IMR-90 (cell line): ENCODE measurements around the gene ITGAL. TPM values are rescaled to one million over a fixed set of nuclear protein-coding genes. Genes with fewer than 3 reads are reported as not detected.

Experiments
- ATAC-seq: fragments of 200-7000 bp; cut with Tn5 transposase; 2 replicates; pipeline ENCODE4 v1.9.1; 2020; ENCODE audit warnings: low read depth, mild to moderate bottlenecking, moderate library complexity
- BruUV-seq: library from RNA; stranded (reverse); fragments of 400-500 nt; replicated peaks from 2 replicates; lab custom pipeline; 2021; lab: Mats Ljungman, UMichigan
- CTCF ChIA-PET: fragments of 300-600 bp; formaldehyde crosslinking; extraction: SDS; loops from one replicate; lab custom pipeline; 2021; ENCODE audit warnings: antibody characterized with exemption; lab: Yijun Ruan, JAX
- POLR2A ChIA-PET: fragments of 300-600 bp; sonication (Branson Sonifier 250); formaldehyde crosslinking; loops from one replicate; lab custom pipeline; 2022; ENCODE audit warnings: antibody characterized with exemption; ENCODE audit not compliant: unreplicated experiment; lab: Charles Lee
- DNase-seq: peaks from one replicate; pipeline ENCODE4 v3.0.0; 2013
- H2AFZ ChIP-seq: replicated peaks from 2 replicates; pipeline ENCODE3; 2013; ENCODE audit warnings: low read length, mild to moderate bottlenecking; ENCODE audit not compliant: poor library complexity
- H2AK5ac ChIP-seq: 2 replicates; pipeline ENCODE4 v1.6.1; 2013; ENCODE audit warnings: low read depth, low read length, inconsistent platforms
- H2AK9ac ChIP-seq: replicated peaks from 2 replicates; pipeline ENCODE3; 2013; ENCODE audit warnings: mild to moderate bottlenecking, low read depth, low read length, moderate library complexity; ENCODE audit not compliant: poor library complexity
- H2BK120ac ChIP-seq: 2 replicates; pipeline ENCODE4 v1.6.1; 2013; ENCODE audit warnings: low read depth, low read length, inconsistent platforms
- H2BK15ac ChIP-seq: 3 replicates; pipeline ENCODE4 v1.6.1; 2013; ENCODE audit warnings: low read depth, low read length, inconsistent platforms
- H2BK20ac ChIP-seq: 2 replicates; pipeline ENCODE4 v1.6.1; 2013; ENCODE audit warnings: low read depth, mild to moderate bottlenecking, inconsistent platforms, low read length, moderate library complexity
- H2BK5ac ChIP-seq: 2 replicates; pipeline ENCODE4 v1.6.1; 2013; ENCODE audit warnings: mild to moderate bottlenecking, low read depth, low read length, inconsistent platforms; ENCODE audit not compliant: poor library complexity, severe bottlenecking
- H3K14ac ChIP-seq: replicated peaks from 2 replicates; pipeline ENCODE4 v1.6.1; 2013; ENCODE audit warnings: low read depth, low read length, inconsistent platforms
- H3K18ac ChIP-seq: 2 replicates; pipeline ENCODE4 v1.6.1; 2013; ENCODE audit warnings: low read depth, low read length, control low read depth
- H3K23ac ChIP-seq: 2 replicates; pipeline ENCODE4 v1.6.1; 2013; ENCODE audit warnings: low read depth, low read length, inconsistent platforms
- H3K27ac ChIP-seq: 2 replicates; pipeline ENCODE4 v1.5.1; 2013; ENCODE audit warnings: mild to moderate bottlenecking, control low read depth, low read length; ENCODE audit not compliant: insufficient read depth
- H3K27me3 ChIP-seq: 2 replicates; pipeline ENCODE4 v1.6.1; 2013; ENCODE audit warnings: low read length; ENCODE audit not compliant: control insufficient read depth, insufficient read depth
- H3K36me3 ChIP-seq: 2 replicates; pipeline ENCODE4 v1.6.1; 2013; ENCODE audit warnings: low read length, mixed read lengths; ENCODE audit not compliant: control insufficient read depth, insufficient read depth
- H3K4ac ChIP-seq: 2 replicates; pipeline ENCODE4 v1.6.1; 2013; ENCODE audit warnings: low read depth, low read length, inconsistent platforms
- H3K4me1 ChIP-seq: 2 replicates; pipeline ENCODE4 v1.6.1; 2013; ENCODE audit warnings: low read length, mixed read lengths; ENCODE audit not compliant: control insufficient read depth, insufficient read depth
- H3K4me2 ChIP-seq: 2 replicates; pipeline ENCODE4 v1.6.1; 2013; ENCODE audit warnings: low read depth, mild to moderate bottlenecking, control low read depth, low read length, moderate library complexity
- H3K4me3 ChIP-seq: 2 replicates; pipeline ENCODE4 v1.5.1; 2013; ENCODE audit warnings: low read depth, mild to moderate bottlenecking, control low read depth, low read length, moderate library complexity; ENCODE audit not compliant: insufficient read depth
- H3K56ac ChIP-seq: 2 replicates; pipeline ENCODE4 v1.6.1; 2013; ENCODE audit warnings: low read length, inconsistent platforms; ENCODE audit not compliant: insufficient read depth; ENCODE audit errors: extremely low read depth
- H3K79me1 ChIP-seq, 2 experiments: 2 replicates each; pipeline ENCODE4 v1.6.1; 2013; ENCODE audit warnings: low read length in 2 of 2, inconsistent platforms in 1 of 2, low read depth in 1 of 2
- H3K9ac ChIP-seq: 2 replicates; pipeline ENCODE4 v1.6.1; 2013; ENCODE audit warnings: low read depth, low read length, control low read depth
- H3K9me1 ChIP-seq: 2 replicates; pipeline ENCODE4 v1.6.1; 2013; ENCODE audit warnings: low read length, inconsistent platforms; ENCODE audit not compliant: insufficient read depth
- H3K9me3 ChIP-seq: 2 replicates; pipeline ENCODE4 v1.6.1; 2013; ENCODE audit warnings: low read length; ENCODE audit not compliant: control insufficient read depth, insufficient read depth
- H4K20me1 ChIP-seq: 2 replicates; pipeline ENCODE4 v1.6.1; 2013; ENCODE audit warnings: low read length, inconsistent platforms; ENCODE audit not compliant: insufficient read depth
- H4K5ac ChIP-seq: 2 replicates; pipeline ENCODE4 v1.6.1; 2013; ENCODE audit warnings: mild to moderate bottlenecking, low read depth, low read length, control low read depth
- H4K8ac ChIP-seq, 2 experiments: 2 replicates each; pipeline ENCODE4 v1.6.1; 2013; ENCODE audit warnings: low read depth in 2 of 2, low read length in 2 of 2, control low read depth in 1 of 2, inconsistent platforms in 1 of 2
- H4K91ac ChIP-seq: 2 replicates; pipeline ENCODE4 v1.6.1; 2013; ENCODE audit warnings: low read depth, low read length, inconsistent platforms; ENCODE audit not compliant: insufficient read depth
- CEBPB ChIP-seq: IDR thresholded peaks from 2 replicates; pipeline ENCODE4 v1.6.1; 2012; ENCODE audit warnings: low read depth, low read length, improper control_type of control experiment
- FOS ChIP-seq: fragments of 150-350 bp; IDR thresholded peaks from 2 replicates; pipeline ENCODE4 v1.6.1; 2016; ENCODE audit warnings: low read depth, low read length
- MAFK ChIP-seq: IDR thresholded peaks from 2 replicates; pipeline ENCODE4 v1.6.1; 2012; ENCODE audit warnings: low read depth, low read length, improper control_type of control experiment
- MAZ ChIP-seq: IDR thresholded peaks from 2 replicates; pipeline ENCODE4 v1.6.1; 2012; ENCODE audit warnings: low read depth, mild to moderate bottlenecking, low read length, improper control_type of control experiment, moderate library complexity, borderline replicate concordance
- MXI1 ChIP-seq: IDR thresholded peaks from 2 replicates; pipeline ENCODE4 v1.6.1; 2012; ENCODE audit warnings: low read depth, mild to moderate bottlenecking, low read length, moderate library complexity, borderline replicate concordance
- NFE2L2 ChIP-seq: fragments of 150-350 bp; IDR thresholded peaks from 2 replicates; pipeline ENCODE4 v1.6.1; 2016; ENCODE audit warnings: low read depth, mild to moderate bottlenecking, low read length
- POLR2A ChIP-seq: IDR thresholded peaks from 2 replicates; pipeline ENCODE4 v1.6.1; 2012; ENCODE audit warnings: mild to moderate bottlenecking, low read depth, low read length
- RCOR1 ChIP-seq: IDR thresholded peaks from 2 replicates; pipeline ENCODE4 v1.6.1; 2012; ENCODE audit warnings: mild to moderate bottlenecking, low read length, improper control_type of control experiment; ENCODE audit not compliant: insufficient replicate concordance
- RFX5 ChIP-seq: IDR thresholded peaks from 2 replicates; pipeline ENCODE4 v1.8.0; 2012; ENCODE audit warnings: low read depth, mild to moderate bottlenecking, low read length, moderate library complexity
- WGBS, 2 experiments: methylation state at CpG; one replicate each; pipeline versions ENCODE4 v1.1.5 to v1.1.7; 2013; ENCODE audit warnings: missing lambda C conversion rate in 2 of 2; ENCODE audit not compliant: insufficient read length in 1 of 2; ENCODE audit errors: extremely low coverage in 2 of 2; 5-methylcytosine and 5-hydroxymethylcytosine counted together
- dilution Hi-C: fragments of 300-500 bp; cut with HindIII; formaldehyde crosslinking; loops from one replicate; pipeline ENCODE4 v1.14.3; 2018; ENCODE audit warnings: low sequenced_read_pairs; ENCODE audit not compliant: unreplicated experiment
- in situ Hi-C: fragments of 300-500 bp; cut with MboI; formaldehyde crosslinking; loops from 3 replicates; pipeline ENCODE4 v1.14.3; 2019; ENCODE audit warnings: low sequenced_read_pairs, inconsistent platforms, mixed read lengths
- intact Hi-C: fragments of 100-400 bp; cut with micrococcal nuclease; formaldehyde crosslinking; loops from 2 replicates; pipeline ENCODE4 v1.10.0; 2022
- polyA plus RNA-seq, 3 experiments: library from polyadenylated mRNA; depleted of rRNA; stranded (reverse); fragments of >200 nt; gene quantifications; 2 replicates each; pipeline ENCODE4 v1.2.3, GENCODE V29; 2012; ENCODE audit warnings: low replicate concordance in 1 of 3
- total RNA-seq: library from RNA; depleted of rRNA; stranded (reverse); fragments of >200 nt; gene quantifications from 2 replicates; pipeline ENCODE4 v1.2.3, GENCODE V29; 2012
- TF ChIP-seq, protein P1 (sequence below): fragments of 150-350 bp; IDR thresholded peaks from 2 replicates; pipeline ENCODE4 v1.6.1; 2017; ENCODE audit warnings: mild to moderate bottlenecking, antibody characterized with exemption, low read length, low read depth
- TF ChIP-seq, protein P2 (sequence below): fragments of 150-350 bp; IDR thresholded peaks from 2 replicates; pipeline ENCODE4 v1.6.1; 2016; ENCODE audit warnings: low read depth, mild to moderate bottlenecking, low read length, moderate library complexity, borderline replicate concordance
- TF ChIP-seq, protein P3 (sequence below): conservative IDR thresholded peaks from 2 replicates; pipeline ENCODE4 v1.5.1; 2012; ENCODE audit warnings: mild to moderate bottlenecking, low read depth, low read length, improper control_type of control experiment

Gene ITGAL
- total and polyA plus RNA-seq, 2 of the 4 experiments (the other 2 are of a cell fraction): not detected

GRCh38 chr16:30541502-30542329 lies 69.2 kb downstream of the ITGAL start:
- Histone ChIP-seq H3K14ac (peak overlapping the region; percentile 6; the same call in 1 of the 2 replicates), H3K9ac (no peak overlapping the region), H2BK15ac (no peak overlapping the region), H3K23ac (no peak overlapping the region), H2BK120ac (peak overlapping the region; percentile 2; the same call in 1 of the 2 replicates), H3K4me1 (peaks cover 10% of the 10 kb centered on the region; the same call in 1 of the 2 replicates), H3K4ac (peak overlapping the region; percentile 25; the same call in 1 of the 2 replicates), H2AFZ (peak overlapping the region; percentile 77), H3K56ac (no peak overlapping the region), H3K36me3 (no peaks in the 10 kb centered on the region), H4K5ac (peak overlapping the region; percentile 38), H3K9me1 (0 out of 2 replicates have a peak, but pooled peaks cover 3% of the 10 kb centered on the region), H4K20me1 (no peaks in the 10 kb centered on the region), H3K4me2 (peak overlapping the region; percentile 57; the same call in 1 of the 2 replicates), H4K8ac (peak overlapping the region in 1 of 2 experiments; percentile 61; a peak in 1 of 4 replicates), H4K91ac (no peak overlapping the region; the same call in 1 of the 2 replicates), H3K79me1 (peaks cover 0 to 3% of the 10 kb centered on the region in 2 experiments; a peak in 1 of 4 replicates), H3K18ac (peak overlapping the region; percentile 27; the same call in 1 of the 2 replicates), H2AK9ac (no peak overlapping the region), H3K27me3 (no peaks in the 10 kb centered on the region), H2AK5ac (peak overlapping the region; percentile 36), H3K27ac (peak overlapping the region; percentile 38; the same call in 1 of the 2 replicates), H2BK5ac (peak overlapping the region; percentile 27), H2BK20ac (no peak overlapping the region), H3K4me3 (no peak overlapping the region), H3K9me3 (no peaks in the 10 kb centered on the region)
- ChIA-PET CTCF (no interaction called here), POLR2A (no interaction called here)
- intact Hi-C loops: loop anchor here (1.0 kb wide), 1 partner anchor 27 kb away; no protein-coding TSS in a partner anchor
- ATAC-seq (peak; percentile 98), DNase-seq (peak; percentile 82)
- no TSS peak for BruUV-seq
- WGBS, 2 experiments: 71% methylated on average over 2 of the region's 10 CpGs; no CpG with 5 or more reads in 1 of the 2 experiments
- in situ Hi-C loops: no loop called here
- TF ChIP-seq, protein P1, sequence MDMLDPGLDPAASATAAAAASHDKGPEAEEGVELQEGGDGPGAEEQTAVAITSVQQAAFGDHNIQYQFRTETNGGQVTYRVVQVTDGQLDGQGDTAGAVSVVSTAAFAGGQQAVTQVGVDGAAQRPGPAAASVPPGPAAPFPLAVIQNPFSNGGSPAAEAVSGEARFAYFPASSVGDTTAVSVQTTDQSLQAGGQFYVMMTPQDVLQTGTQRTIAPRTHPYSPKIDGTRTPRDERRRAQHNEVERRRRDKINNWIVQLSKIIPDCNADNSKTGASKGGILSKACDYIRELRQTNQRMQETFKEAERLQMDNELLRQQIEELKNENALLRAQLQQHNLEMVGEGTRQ: no peak
- peak; percentile 42; the same call in 1 of the 2 replicates for TF ChIP-seq MAFK
- TF ChIP-seq, protein P2, sequence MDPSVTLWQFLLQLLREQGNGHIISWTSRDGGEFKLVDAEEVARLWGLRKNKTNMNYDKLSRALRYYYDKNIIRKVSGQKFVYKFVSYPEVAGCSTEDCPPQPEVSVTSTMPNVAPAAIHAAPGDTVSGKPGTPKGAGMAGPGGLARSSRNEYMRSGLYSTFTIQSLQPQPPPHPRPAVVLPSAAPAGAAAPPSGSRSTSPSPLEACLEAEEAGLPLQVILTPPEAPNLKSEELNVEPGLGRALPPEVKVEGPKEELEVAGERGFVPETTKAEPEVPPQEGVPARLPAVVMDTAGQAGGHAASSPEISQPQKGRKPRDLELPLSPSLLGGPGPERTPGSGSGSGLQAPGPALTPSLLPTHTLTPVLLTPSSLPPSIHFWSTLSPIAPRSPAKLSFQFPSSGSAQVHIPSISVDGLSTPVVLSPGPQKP: no peak
- TF ChIP-seq MAZ: no peak
- no peak for TF ChIP-seq POLR2A
- TF ChIP-seq NFE2L2: no peak
- TF ChIP-seq MXI1: no peak
- TF ChIP-seq, protein P3, sequence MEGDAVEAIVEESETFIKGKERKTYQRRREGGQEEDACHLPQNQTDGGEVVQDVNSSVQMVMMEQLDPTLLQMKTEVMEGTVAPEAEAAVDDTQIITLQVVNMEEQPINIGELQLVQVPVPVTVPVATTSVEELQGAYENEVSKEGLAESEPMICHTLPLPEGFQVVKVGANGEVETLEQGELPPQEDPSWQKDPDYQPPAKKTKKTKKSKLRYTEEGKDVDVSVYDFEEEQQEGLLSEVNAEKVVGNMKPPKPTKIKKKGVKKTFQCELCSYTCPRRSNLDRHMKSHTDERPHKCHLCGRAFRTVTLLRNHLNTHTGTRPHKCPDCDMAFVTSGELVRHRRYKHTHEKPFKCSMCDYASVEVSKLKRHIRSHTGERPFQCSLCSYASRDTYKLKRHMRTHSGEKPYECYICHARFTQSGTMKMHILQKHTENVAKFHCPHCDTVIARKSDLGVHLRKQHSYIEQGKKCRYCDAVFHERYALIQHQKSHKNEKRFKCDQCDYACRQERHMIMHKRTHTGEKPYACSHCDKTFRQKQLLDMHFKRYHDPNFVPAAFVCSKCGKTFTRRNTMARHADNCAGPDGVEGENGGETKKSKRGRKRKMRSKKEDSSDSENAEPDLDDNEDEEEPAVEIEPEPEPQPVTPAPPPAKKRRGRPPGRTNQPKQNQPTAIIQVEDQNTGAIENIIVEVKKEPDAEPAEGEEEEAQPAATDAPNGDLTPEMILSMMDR: no peak
- no peak for TF ChIP-seq RFX5
- peak; percentile 48; the same call in 1 of the 2 replicates for TF ChIP-seq FOS
- no peak for TF ChIP-seq RCOR1
- TF ChIP-seq CEBPB: no peak
- dilution Hi-C loops: no loop called here
